ENCODE measurements around the gene LTBR.
A peak's percentile ranks its signal among the peaks of the same experiment; 100 is the strongest.

LTBR gene

GRCh38 chr12:6369916-6370575 is 13.9 kb upstream of the LTBR start:
- DNase-seq: no peak

- DNase-seq: no peak
These were observed 13.4 kb upstream of the LTBR start for GRCh38 chr12:6370576-6370935.

GRCh38 chr12:6370994-6371754 is 12.8 kb upstream of the LTBR start:
- peak; percentile 81 to 87 for DNase-seq

GRCh38 chr12:6372403-6373003 is 11.5 kb upstream of the LTBR start:
- DNase-seq: peak; percentile 71 to 86

GRCh38 chr12:6373022-6373787 is 10.8 kb upstream of the LTBR start:
- peak; percentile 81 to 91 for DNase-seq

GRCh38 chr12:6374028-6374785 is 9.8 kb upstream of the LTBR start:
- peak in 1 of 2 experiments; percentile 53 for DNase-seq

- DNase-seq: peak in 1 of 2 experiments; percentile 53
These were observed 9.2 kb upstream of the LTBR start for GRCh38 chr12:6374786-6375160.

- peak; percentile 84 to 96 for DNase-seq
These were observed 8.5 kb upstream of the LTBR start, which contains the start of gene SCNN1A for GRCh38 chr12:6375269-6376078. Gene SCNN1A, minus strand, starts transcription at chr12:6375563. Its CDS starts 780 bp downstream, at chr12:6374783.

GRCh38 chr12:6376079-6376869 is 7.7 kb upstream of the LTBR start:
- peak in 1 of 2 experiments; percentile 47 for DNase-seq

- DNase-seq: no peak
These were observed 6.9 kb upstream of the LTBR start for GRCh38 chr12:6376870-6377666.

- DNase-seq: no peak
These were observed 6.3 kb upstream of the LTBR start for GRCh38 chr12:6377667-6377994.

- no peak for DNase-seq
These were observed 5.1 kb upstream of the LTBR start for GRCh38 chr12:6378709-6379472.

- no peak for DNase-seq
These were observed 3.5 kb upstream of the LTBR start for GRCh38 chr12:6380141-6381121.

- DNase-seq: no peak
These were observed 1.6 kb upstream of the LTBR start for GRCh38 chr12:6382371-6382770.

- no peak for DNase-seq
These were observed 980 bp upstream of the LTBR start for GRCh38 chr12:6382982-6383381.

GRCh38 chr12:6384499-6385436 is 806 bp downstream of the LTBR start:
- no peak for DNase-seq

GRCh38 chr12:6386038-6386437 is 2.1 kb downstream of the LTBR start:
- no peak for DNase-seq
